Measurements from ENCODE around the gene GARIN5B.

- TF ChIP-seq CSRNP3 (CRISPR knock-in tag; IDR thresholded peaks at IDR 0.05) = no peak
- TF ChIP-seq CREB5 (CRISPR knock-in tag; IDR thresholded peaks at IDR 0.05; ENCODE audit: low read depth) = no peak
- no peak for TF ChIP-seq ZNF8 (CRISPR knock-in tag; IDR thresholded peaks at IDR 0.05)
- no peak for TF ChIP-seq ZNF565 (CRISPR knock-in tag; conservative IDR thresholded peaks at IDR 0.05; ENCODE audit: low read depth)
- no peak for TF ChIP-seq ZFP30 (CRISPR knock-in tag; IDR thresholded peaks at IDR 0.05)
- no peak for TF ChIP-seq ISL1 (CRISPR knock-in tag; IDR thresholded peaks at IDR 0.05)
- no peak for TF ChIP-seq CSDC2 (CRISPR knock-in tag; IDR thresholded peaks at IDR 0.05)
- no peak for TF ChIP-seq POU6F1 (CRISPR knock-in tag; IDR thresholded peaks at IDR 0.05; ENCODE audit: borderline replicate concordance, low read depth)
- TF ChIP-seq ARNTL (CRISPR knock-in tag; IDR thresholded peaks at IDR 0.05; ENCODE audit: borderline replicate concordance, low read depth) = no peak
- TF ChIP-seq RARB (CRISPR knock-in tag; IDR thresholded peaks at IDR 0.05) = no peak
- TF ChIP-seq GLIS3 (CRISPR knock-in tag; IDR thresholded peaks at IDR 0.05) = no peak
- no peak for TF ChIP-seq PATZ1 (CRISPR knock-in tag; IDR thresholded peaks at IDR 0.05; ENCODE audit: borderline replicate concordance)
Observed at GRCh38 chr19:55353803-55354697, 9.0 kb downstream of the GARIN5B start.
